ENCODE data around the gene TRAF3IP3.
A peak's percentile ranks its signal among the peaks of the same experiment; 100 is the strongest.

The TRAF3IP3 gene

DNA sequence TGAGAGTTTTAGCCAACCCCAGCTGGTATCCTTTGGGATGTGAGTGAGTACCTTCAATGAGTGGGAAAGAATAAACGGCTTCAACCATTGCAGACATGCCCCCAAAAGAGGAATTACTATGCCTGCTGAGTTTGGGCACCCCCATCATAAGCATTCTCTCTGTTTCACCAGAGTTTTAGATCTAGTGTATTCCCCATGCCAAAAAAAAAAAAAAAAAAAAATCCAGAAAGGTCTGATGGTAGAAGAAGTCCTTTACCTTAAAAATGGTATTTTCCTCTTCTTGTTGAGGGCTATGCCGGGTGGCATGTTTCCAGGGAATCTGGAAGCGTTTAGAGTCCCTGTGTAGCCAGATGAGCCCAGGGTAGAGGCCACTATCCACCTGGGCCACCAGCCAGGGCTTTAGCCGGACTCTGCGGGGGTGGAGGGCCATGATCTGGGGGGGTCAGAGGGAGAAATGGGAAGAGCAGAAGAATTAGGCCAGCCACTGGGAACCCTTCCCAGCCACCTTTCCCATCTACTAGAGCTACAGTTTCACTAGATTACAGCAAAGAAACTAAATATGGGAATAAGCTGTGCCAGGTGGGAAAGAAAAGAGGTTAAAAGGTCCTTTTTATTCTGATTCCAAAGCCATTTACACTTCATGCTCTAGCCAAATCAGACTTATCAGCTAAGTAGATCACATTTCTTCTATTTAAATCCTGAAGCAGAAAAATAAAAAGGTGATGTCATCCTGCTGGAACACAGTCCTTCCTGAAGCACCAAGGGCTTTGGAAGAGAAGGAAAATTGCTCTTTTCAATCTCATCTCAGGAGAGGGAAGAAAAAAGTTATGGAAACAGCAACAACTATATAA, 45.4 kb downstream of the TRAF3IP3 start:
- DNase-seq (ENCODE audit: low read depth in 2 of 2): no peak

DNA sequence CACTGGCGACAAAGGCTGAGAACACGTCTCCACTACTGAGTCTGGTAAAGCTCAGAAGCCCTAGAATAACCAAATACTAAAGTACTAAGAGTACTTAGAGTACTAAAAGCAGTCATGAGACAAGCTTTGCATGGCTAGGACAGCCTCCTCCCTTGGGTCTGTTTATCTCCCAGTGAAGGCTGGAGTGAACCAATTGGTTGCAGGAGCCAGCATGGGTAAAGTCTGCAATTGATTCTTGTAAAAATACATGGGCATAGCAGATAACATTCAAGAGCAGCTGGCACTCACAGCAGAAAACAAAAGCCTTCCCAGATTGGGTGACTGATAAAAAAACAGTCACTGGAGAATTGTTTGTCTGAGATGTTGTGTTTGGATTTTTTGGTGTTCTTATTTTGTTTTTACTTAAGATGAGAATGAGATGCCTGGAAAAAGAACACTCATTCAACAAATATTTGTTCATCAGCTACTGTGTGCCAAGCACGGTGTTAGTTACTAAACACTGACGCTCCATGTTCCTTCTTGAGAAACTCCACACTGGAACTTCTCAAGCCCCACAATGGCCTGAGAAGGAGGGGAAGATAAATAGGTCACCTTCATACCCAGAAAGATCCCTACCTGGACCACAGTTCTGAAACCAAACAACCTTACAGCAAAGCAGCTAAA, 46.4 kb downstream of the TRAF3IP3 start:
- DNase-seq (ENCODE audit: low read depth in 2 of 2): no peak

DNA sequence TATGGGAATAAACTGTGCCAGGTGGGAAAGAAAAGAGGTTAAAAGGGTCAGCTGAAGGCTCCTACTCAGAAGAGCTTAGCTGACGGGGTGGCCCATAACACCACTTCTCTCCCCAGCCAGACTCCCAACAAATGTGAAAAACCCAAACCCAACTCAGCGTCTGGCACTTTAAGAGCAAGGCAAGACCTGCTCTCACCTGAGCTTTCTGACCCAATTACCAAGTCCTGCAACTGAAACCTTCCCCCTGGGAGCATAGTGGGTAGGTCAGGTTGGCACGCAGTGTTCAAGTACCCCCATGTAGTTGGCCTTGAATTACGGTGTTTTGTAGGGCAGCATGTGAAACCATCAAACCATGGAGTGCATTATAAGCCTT, 46.9 kb downstream of the TRAF3IP3 start:
- no peak for DNase-seq (ENCODE audit: low read depth in 2 of 2)

DNA sequence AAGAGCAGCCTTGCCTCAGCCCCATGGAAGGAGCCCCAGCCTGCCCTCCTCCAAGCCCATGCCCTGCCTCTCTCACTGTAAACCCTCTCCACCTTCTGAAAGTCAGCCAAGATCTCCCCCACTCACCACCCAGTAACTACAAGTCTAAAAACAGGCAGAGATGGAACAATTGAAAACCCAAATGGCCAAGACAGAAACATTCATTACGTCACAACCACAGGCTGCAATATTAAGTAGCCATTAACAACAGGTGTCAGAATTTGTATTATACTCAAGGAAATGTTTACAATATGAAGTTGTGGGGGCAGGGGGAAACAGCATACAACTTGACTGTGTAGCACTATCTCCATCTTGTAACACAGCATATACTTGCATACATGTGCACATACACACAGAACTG, 47.7 kb downstream of the TRAF3IP3 start:
- no peak for DNase-seq (ENCODE audit: low read depth in 2 of 2)

DNA sequence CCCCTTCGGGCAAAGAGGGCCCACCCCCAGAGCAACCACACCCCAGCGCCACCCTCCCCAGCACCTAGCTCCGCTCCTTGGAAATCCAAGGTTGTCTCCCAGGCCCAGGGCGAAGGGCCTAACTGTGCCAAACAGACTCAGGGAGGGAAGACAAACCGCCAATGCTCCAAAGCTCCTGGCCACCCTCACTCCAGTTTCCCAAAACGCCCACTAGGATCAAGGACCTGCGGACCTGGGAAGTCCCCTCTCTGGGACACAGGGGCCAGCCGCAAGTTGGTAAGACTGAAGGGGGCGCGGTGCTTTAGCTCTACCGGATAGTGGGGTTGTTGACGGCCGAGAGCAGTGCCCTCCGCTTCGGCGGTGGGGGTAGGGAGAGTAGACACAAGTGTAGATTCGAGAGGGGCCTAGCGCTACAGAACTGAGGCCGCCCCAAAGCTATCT, 49.5 kb downstream of the TRAF3IP3 start:
- DNase-seq (ENCODE audit: low read depth in 2 of 2): no peak

DNA sequence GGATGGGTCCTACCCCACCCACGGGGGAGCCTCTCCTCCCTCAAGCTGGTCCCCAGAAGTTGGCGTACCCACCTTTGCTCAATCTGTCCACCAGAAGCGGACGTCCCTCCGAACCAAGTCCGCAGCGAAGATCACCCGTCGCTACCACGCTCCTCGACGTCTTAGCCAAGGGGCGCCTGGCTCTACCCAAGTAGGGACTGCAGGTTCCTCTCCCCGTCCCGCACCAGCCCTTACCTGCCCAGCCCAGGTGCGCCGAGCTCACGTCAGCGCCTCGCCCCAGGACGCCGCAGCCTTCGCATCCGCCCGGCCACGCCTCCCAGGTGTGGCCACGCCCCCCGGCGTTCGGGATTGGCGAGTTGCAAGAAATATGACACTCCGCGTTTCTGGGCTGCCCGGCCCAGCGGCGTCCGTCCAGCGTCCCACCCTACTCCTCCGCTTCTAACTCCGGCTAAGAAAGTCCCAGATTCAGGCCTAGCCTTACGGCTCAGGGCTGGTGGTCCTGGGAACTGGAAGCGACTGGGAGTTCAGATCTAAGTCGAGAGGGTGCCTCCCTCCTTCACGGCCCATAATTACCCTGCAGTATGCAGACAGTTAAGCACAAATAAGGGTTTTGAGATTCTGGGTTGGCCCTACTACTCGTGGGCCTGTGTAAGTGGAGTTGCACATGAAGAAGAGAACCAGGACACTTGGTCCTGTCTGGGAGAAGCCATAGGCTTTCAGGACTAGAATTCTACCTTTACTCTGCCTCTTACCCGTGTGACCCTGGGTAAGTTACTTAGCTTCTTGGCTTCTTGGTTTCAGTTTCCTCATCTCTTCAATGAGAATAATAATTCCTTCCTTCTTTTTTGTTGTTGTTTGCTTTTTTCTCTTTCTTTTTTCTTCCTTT, 50.3 kb downstream of the TRAF3IP3 start, which contains the start of gene IRF6:
TSS of gene IRF6 (minus strand) at position 268 of the 886 bp plus-strand sequence. CDS start 4,729 bp downstream, outside the sequence.
- peak; percentile 41 to 68 for DNase-seq (ENCODE audit: low read depth in 2 of 2)

DNA sequence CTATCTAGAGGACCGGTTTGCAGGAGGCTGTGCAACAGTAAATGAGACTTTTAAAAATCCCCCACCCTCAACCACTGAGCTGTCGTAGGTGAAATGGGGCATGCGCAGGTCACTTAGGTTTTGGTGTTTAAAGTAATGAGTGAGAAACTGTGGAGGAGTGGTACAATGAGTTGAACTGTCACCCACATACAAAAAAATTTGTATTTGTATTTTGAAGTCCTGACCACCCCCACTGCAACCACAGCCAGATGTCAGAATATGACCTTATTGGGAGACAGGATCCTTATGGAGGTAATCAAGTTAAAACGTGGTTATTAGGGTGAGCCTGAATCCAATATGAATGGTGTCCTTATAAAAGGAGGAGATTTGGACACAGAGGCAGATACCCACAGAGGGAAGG, 51.7 kb downstream of the TRAF3IP3 start:
- DNase-seq (ENCODE audit: low read depth in 2 of 2): no peak

DNA sequence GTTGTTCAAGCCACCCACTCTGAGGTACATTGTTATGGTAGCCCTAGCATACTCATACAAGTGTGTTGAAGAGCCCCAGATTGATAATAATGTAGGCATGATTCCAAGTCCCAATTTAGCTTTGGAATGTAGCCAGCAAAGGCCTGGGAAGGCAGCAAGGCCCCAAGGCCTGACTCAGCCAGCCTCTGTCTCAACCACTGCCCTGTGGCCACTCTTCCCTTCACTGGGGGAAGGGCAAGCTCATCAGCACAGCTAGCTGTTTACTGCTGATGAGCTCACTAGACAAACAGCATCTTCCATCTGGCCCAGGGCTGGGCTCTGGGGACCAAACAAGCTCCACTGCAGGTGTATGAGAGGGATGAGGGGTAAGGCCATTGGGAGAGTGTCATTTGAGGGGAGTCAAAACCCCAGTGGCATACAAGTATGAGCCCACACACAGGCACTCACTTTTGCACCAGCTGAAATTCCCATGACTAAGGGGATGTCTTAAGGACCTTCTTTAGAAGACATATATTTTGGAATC, 52.3 kb downstream of the TRAF3IP3 start:
- no peak for DNase-seq (ENCODE audit: low read depth in 2 of 2)

DNA sequence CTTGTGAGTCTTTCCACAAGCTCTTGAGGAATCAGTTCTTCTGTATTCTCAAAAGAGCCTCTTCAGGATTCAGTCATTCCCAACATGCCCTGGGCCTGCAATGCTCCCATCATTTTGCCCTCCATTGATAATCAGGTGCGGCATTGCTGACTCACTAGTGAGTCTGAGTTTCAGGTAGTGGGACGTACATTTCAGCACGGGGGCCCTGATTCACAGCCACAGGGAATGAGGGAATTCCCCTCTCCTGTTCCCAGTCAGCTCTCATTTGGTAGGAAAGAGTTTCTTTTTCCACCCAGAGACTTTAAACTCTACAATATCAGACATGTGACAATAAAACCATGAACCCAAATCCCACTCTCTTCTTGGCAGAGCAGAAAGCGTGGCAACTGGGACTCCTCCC, 53.8 kb downstream of the TRAF3IP3 start:
- DNase-seq (ENCODE audit: low read depth in 2 of 2): no peak

DNA sequence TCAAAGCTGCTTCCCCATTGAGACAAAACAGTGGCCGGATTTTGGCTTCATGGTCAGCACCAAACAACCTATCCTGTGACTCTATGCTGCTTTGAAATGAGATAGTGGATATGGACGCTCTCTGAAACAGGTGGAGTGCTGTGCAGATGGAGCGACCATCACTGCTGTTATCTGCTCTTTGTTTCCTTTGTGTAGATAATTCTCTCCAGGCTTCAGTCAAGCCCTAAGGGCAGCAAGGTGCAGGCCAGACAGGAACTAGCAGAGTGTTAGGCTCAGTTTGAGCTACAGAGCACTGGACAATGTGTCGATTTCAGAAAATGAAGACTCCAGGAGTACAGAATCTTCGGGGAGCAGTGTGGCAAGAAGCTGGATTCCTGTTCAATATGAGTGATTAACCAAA, 54.9 kb downstream of the TRAF3IP3 start:
- no peak for DNase-seq (ENCODE audit: low read depth in 2 of 2)

DNA sequence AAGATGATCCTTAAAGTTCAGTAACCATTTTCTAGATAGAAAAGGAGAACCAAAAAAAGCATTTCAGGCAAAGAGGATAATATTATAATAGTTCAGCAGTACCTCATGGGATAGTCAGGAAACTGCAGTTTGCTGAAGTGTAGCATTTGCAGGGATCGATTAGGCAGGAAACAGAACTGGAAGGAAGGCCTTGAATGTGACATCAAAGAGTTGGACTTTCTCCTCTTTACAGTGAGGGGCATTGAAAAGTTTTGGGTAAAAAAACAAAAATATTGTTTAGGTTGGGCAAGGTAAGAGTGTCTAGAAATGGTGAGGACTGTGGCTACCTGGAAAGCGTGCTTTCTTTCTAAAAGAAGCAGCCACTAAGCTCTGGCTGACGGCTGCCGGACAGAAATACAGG, 58.0 kb downstream of the TRAF3IP3 start:
- no peak for DNase-seq (ENCODE audit: low read depth in 2 of 2)

DNA sequence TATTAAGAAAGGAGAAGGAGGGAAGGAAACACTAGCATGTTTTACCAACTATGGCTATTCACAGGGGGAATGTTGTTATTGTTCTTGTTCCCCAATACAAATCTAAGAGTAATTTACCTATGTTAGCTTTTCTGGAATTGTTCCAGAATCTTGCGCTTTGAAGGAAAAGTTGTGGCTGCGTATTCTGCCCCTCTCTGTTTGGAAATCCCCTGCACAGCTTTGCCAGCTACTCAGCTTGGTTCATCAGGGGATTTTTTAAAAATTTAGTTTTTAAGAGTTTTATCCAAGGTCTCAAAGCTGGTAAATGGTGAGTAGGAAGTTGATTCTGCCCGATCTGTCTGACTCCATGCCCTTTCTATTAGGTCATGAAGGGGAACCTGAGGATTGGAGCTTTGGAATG, 59.6 kb downstream of the TRAF3IP3 start:
- DNase-seq (ENCODE audit: low read depth in 2 of 2): no peak

DNA sequence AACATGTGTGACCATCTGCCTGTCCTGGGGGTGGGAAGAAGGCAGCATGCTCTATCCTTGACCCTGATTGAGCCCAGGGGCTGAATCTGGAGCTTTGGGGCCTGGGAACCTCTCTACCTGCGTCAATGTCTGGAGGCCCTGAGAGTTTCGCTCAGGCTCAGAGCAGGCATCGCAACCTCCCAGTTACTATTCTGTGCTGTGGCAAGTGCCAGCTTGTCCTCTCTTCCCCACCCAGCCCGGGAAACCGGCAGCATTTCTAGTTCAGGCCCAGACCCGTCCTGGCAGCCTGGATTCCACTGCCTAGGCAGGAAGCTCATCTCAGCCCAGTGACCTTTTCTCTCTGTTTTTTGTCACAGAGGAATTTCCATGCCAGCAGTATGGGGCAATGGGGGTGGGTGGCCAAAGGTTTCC, 60.1 kb downstream of the TRAF3IP3 start:
- DNase-seq (ENCODE audit: low read depth in 2 of 2): no peak

DNA sequence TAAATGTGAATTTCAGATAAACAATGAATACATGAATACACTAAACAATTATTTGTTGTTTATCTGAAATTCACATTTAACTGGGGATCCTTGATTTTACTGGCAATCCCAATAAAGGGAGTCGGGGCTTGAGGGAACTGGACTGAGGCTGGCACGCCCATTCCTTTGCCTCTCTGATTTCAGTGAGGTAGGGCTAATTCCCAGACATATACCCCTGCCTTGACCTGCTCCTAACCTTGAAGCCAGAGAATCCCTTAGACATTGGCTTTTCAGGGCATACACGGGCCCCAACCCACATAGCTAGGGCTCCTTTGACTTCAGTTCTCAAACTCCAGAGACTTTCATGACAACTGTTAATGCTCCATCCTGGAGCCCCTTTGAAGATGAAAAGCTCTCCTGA, 61.1 kb downstream of the TRAF3IP3 start:
- DNase-seq (ENCODE audit: low read depth in 2 of 2): no peak

DNA sequence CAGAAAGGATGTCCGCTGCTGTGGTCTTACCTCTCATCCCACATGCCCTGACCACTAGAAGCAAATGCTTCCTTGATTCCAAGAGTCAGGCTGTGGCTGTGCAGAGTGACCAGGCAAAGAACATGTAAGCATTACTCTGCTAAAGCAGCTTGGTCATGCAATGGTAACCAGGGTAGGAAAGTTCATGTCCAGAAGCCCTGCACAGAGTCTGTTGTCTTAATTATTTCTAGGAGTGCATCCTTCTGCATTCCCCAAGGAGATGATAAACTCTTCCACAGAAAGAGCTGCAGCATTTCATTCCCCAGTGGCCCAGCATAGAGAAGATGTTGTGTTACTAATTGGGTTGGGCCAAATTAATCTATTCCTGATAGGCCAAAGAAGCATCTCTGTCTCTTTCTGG, 61.8 kb downstream of the TRAF3IP3 start:
- DNase-seq (ENCODE audit: low read depth in 2 of 2): no peak

DNA sequence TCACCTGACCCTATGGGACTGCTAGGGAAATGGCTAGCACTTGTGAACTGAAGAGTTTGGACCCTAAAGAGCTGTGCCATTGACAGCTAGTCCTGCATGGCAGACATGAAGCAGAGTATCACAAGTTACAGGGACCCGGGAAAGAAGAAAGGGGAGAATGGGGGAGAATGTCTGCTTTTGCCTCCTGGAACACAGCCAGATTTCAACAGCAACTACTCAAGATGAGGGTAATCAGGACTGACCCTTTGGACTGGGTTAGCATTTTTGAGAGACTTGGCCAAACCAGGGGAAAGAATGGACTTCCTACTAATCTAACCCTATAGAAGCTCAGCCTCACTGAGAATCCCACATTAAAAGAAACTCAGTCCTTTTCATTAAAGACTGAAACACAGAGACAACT, 63.2 kb downstream of the TRAF3IP3 start:
- DNase-seq (ENCODE audit: low read depth in 2 of 2): no peak

DNA sequence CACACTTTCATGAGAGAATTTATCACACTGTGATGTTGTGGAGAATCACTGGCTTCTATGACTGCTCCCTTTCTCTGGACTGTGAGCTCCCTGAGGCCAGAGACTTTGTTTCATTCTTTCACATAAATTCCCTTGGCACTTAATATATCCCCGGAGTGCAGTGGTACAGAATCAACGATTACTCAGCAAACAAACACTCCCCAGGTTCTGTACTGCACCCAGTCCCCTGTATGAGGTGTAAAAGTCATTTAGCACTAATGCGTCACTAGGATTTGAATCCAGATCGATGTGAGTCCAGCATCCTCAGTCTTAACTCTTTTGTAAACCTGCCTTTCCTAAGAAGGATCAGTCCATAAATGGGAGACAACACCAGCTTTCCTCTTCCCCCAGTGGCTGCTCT, 65.1 kb downstream of the TRAF3IP3 start:
- no peak for DNase-seq (ENCODE audit: low read depth in 2 of 2)

DNA sequence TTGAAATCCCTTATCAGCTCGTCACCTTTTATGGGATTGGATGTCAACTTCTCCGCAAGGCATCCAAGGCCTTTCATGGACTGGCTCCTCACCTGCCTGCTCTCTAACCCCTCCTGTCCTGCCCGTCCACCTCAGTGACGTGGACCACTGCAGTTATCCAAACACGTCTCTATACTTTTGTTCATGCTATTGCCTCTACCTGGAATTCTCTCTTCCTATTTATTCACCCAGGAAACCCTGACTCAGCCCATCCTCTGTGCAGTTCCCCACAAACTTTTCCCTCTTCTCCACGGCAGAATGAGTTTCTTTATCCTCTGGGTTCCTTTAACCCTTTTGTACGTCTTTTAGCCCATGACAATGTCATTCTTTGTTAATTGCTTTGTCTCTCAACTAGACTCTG, 66.9 kb downstream of the TRAF3IP3 start:
- no peak for DNase-seq (ENCODE audit: low read depth in 2 of 2)

DNA sequence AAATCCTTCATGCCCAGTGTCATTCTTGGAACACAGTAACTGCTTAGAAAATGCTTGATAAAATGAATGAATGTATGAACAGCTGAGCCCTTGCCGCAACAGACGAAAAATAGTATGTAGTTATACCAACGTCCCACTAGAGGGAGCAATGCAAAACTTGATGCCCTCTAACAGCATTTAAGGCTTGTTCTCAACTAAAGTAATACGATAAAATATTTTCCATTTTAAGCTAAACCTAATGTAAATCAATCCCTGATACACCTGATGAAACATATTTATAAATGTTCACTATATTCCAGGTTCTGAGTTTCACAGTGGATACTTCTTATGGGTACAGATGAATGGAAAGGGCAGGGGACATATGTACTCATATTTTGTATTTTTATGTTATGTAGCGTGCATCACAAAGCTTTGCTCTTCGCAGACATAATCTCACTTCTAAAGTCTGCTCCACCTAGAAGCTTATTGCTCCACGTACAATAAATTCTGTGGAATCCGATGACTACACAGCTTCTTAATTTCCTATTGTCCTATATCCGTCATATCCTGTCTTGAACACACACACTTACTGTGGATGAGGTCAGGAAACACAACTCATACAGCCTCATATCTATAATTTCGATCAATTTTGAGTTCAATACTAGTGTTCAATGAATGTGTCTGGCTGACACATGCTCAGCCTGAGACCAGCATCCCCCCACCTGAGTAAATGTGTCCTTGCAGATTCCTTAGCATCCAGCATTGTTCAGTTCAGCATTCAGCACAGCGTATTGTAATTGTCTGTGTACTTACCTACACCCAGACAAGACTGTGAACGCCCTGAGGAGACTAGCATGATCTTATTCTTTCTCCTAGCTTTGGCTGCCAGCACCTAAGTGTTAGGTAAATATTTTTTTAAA, 67.5 kb downstream of the TRAF3IP3 start:
- DNase-seq (ENCODE audit: low read depth in 2 of 2): no peak

DNA sequence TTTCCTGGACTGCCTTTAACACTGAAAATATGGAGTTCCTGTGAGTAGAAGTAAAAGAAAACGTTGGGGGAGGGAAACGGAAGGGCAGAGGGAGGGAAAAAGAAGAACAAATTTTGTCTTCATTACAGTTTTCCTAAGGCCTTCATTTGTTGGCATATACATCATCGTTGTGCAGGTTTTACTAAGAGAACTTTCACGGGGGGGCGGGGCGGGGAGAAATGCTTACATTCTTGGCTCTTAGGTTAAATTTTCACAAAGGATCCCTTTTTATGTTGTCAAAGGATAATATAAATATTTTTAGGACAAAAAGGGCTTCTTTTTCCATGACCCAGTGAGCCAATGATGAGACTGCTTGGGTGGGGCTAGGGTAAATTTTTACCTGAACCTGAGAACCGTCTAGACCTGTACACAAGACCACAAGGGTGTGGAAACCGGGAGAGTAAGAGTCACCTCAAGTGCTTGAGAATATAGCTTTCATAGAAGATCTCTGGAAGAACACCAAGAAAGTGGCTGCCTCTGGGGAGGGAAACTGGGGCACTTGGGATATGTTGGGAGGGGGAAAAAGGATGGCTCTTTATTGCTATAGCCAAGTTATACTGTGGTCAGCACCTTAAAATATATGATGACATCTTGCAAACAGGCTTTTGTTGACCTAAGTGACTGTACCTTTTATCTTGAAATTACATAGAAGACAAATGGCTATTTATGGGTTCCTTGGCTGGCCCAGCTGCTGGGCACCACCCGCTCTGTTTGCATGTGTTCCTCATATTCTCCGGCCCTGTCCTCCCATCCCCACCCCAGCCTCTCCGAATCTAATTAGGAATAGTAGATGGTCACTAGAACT, 70.0 kb downstream of the TRAF3IP3 start:
- no peak for DNase-seq (ENCODE audit: low read depth in 2 of 2)

Measured in stimulated activated CD8-positive, alpha-beta memory T cell treated with anti-CD3 and anti-CD28 coated beads, Interleukin-7, amount 100 ng/mL, for 4 hours (primary cell).